Caco-2 (cell line): Measurements from ENCODE around the gene CDR2L. TPM values are rescaled to one million over a fixed set of nuclear protein-coding genes. Genes with fewer than 3 reads are reported as not detected.

Source experiments
- BruUV-seq: library from RNA; stranded (reverse); fragments of 400-500 nt; replicated peaks from 2 replicates; lab custom pipeline; 2021; lab: Mats Ljungman, UMichigan
- CTCF ChIA-PET: fragments of 300-600 bp; sonication (Branson Sonifier 250); formaldehyde crosslinking; loops from one replicate; lab custom pipeline; 2022; ENCODE audit warnings: antibody characterized with exemption; lab: Charles Lee
- POLR2A ChIA-PET: fragments of 300-600 bp; sonication (Branson Sonifier 250); formaldehyde crosslinking; loops from one replicate; lab custom pipeline; 2022; ENCODE audit warnings: antibody characterized with exemption; lab: Charles Lee
- DNase-seq, 2 experiments: peaks; one replicate each; pipeline versions ENCODE4 v3.0.0 to v3.0.0-alpha.2; 2020 to 2022
- H3K27me3 ChIP-seq: replicated peaks from 2 replicates; pipeline ENCODE4 v1.6.0; 2011; ENCODE audit warnings: low read length; ENCODE audit not compliant: control insufficient read depth, insufficient read depth
- H3K36me3 ChIP-seq: 2 replicates; pipeline ENCODE4 v1.5.1; 2011; ENCODE audit warnings: low read length; ENCODE audit not compliant: control insufficient read depth, insufficient read depth
- H3K4me1 ChIP-seq: fragments of 250-450 bp; sonication (Bioruptor Pico); 2 replicates; pipeline ENCODE4 v1.5.1; 2020; ENCODE audit warnings: mild to moderate bottlenecking
- H3K4me3 ChIP-seq: 2 replicates; pipeline ENCODE4 v1.5.1; 2011; ENCODE audit warnings: low read depth, mild to moderate bottlenecking, control low read depth, low read length
- H3K9me3 ChIP-seq: fragments of 250-450 bp; sonication (Bioruptor Pico); 2 replicates; pipeline ENCODE4 v1.5.1; 2020; ENCODE audit warnings: mild to moderate bottlenecking, moderate library complexity
- H3K27ac Mint-ChIP-seq: one replicate; pipeline ENCODE4 v1.8.0; 2022; ENCODE audit warnings: mixed read lengths; ENCODE audit not compliant: unreplicated experiment
- H3K27me3 Mint-ChIP-seq: one replicate; pipeline ENCODE4 v1.8.0; 2022; ENCODE audit warnings: mixed read lengths; ENCODE audit not compliant: insufficient read depth, unreplicated experiment
- H3K36me3 Mint-ChIP-seq: one replicate; pipeline ENCODE4 v1.8.0; 2022; ENCODE audit warnings: mild to moderate bottlenecking, mixed read lengths; ENCODE audit not compliant: insufficient read depth, unreplicated experiment
- H3K4me1 Mint-ChIP-seq: one replicate; pipeline ENCODE4 v1.8.0; 2022; ENCODE audit warnings: low read depth, mixed read lengths; ENCODE audit not compliant: unreplicated experiment
- H3K4me3 Mint-ChIP-seq: one replicate; pipeline ENCODE4 v1.8.0; 2022; ENCODE audit warnings: mild to moderate bottlenecking, moderate library complexity, mixed read lengths; ENCODE audit not compliant: unreplicated experiment
- H3K9me3 Mint-ChIP-seq: one replicate; pipeline ENCODE4 v1.8.0; 2022; ENCODE audit warnings: mixed read lengths; ENCODE audit not compliant: unreplicated experiment
- intact Hi-C: fragments of 100-400 bp; cut with micrococcal nuclease; formaldehyde crosslinking; loops from one replicate; pipeline ENCODE4 v1.10.0; 2022; ENCODE audit not compliant: unreplicated experiment
- total RNA-seq: library from RNA; stranded (reverse); gene quantifications from 2 replicates; pipeline ENCODE4 v1.2.3, GENCODE V29; 2022
- TF ChIP-seq, protein P1 (sequence below), 2 experiments: fragments of 200-600 bp in 1 of 2; IDR thresholded peaks; 1 replicate in 1 of 2; 2 replicates in 1 of 2; pipeline versions ENCODE4 v1.5.1 to v1.8.0; 2011 to 2022; ENCODE audit warnings: antibody characterized with exemption in 1 of 2, control low read depth in 1 of 2, inconsistent platforms in 1 of 2, low read depth in 1 of 2, low read length in 1 of 2, mild to moderate bottlenecking in 1 of 2, moderate library complexity in 1 of 2; ENCODE audit not compliant: insufficient read depth in 1 of 2, severe bottlenecking in 1 of 2, unreplicated experiment in 1 of 2

Gene CDR2L
- total RNA-seq, 1 experiment from 2014 or later, result 30.9 TPM

DNA sequence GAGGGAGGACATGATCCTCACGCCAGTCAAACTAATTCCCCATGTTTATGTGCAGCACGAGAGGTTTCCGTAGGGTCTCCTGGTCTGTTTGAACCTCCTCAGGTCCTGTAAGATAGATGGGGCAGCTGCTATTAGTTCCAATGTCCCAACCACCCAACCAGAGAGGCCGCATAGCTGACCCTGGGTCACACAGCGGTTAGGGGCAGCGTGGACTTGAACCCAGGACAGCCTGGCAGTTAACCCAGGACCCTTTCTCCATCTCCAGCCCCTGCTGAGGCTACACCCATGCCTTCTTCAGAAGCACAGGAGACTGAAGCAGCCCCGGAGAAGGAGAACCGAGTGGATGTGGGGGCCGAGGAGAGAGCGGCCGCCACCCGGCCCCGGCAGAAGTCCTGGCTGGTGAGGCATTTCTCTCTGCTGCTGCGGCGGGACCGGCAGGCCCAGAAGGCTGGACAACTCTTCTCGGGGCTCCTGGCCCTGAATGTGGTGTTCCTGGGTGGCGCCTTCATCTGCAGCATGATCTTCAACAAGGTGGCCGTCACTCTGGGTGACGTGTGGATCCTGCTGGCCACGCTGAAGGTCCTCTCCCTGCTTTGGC lies 46.2 kb upstream of the CDR2L start:
- POLR2A ChIA-PET, result no interaction called here
- no peaks in the 10 kb centered on the region for H3K36me3 ChIP-seq
- no peak overlapping the region for H3K4me3 ChIP-seq
- CTCF ChIA-PET, result no interaction called here
- TF ChIP-seq, protein P1, sequence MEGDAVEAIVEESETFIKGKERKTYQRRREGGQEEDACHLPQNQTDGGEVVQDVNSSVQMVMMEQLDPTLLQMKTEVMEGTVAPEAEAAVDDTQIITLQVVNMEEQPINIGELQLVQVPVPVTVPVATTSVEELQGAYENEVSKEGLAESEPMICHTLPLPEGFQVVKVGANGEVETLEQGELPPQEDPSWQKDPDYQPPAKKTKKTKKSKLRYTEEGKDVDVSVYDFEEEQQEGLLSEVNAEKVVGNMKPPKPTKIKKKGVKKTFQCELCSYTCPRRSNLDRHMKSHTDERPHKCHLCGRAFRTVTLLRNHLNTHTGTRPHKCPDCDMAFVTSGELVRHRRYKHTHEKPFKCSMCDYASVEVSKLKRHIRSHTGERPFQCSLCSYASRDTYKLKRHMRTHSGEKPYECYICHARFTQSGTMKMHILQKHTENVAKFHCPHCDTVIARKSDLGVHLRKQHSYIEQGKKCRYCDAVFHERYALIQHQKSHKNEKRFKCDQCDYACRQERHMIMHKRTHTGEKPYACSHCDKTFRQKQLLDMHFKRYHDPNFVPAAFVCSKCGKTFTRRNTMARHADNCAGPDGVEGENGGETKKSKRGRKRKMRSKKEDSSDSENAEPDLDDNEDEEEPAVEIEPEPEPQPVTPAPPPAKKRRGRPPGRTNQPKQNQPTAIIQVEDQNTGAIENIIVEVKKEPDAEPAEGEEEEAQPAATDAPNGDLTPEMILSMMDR (IDR thresholded peaks at IDR 0.05; ENCODE audit: insufficient read depth in 1 of 2, low read depth in 1 of 2, low read length in 1 of 2, severe bottlenecking in 1 of 2, unreplicated experiment in 1 of 2), result no peak
- H3K4me1 Mint-ChIP-seq, result peaks cover 12% of the 10 kb centered on the region
- intact Hi-C loops, result no loop called here
- BruUV-seq, result no TSS peak
- no peak for DNase-seq
- peaks cover 26% of the 10 kb centered on the region for H3K27me3 Mint-ChIP-seq
- no peaks in the 10 kb centered on the region for H3K27me3 ChIP-seq
- no peak overlapping the region for H3K4me3 Mint-ChIP-seq
- no peaks in the 10 kb centered on the region for H3K36me3 Mint-ChIP-seq
- H3K9me3 Mint-ChIP-seq, result no peaks in the 10 kb centered on the region
- no peaks in the 10 kb centered on the region for H3K9me3 ChIP-seq
- H3K4me1 ChIP-seq, result no peaks in the 10 kb centered on the region
- H3K27ac Mint-ChIP-seq, result no peak overlapping the region

DNA sequence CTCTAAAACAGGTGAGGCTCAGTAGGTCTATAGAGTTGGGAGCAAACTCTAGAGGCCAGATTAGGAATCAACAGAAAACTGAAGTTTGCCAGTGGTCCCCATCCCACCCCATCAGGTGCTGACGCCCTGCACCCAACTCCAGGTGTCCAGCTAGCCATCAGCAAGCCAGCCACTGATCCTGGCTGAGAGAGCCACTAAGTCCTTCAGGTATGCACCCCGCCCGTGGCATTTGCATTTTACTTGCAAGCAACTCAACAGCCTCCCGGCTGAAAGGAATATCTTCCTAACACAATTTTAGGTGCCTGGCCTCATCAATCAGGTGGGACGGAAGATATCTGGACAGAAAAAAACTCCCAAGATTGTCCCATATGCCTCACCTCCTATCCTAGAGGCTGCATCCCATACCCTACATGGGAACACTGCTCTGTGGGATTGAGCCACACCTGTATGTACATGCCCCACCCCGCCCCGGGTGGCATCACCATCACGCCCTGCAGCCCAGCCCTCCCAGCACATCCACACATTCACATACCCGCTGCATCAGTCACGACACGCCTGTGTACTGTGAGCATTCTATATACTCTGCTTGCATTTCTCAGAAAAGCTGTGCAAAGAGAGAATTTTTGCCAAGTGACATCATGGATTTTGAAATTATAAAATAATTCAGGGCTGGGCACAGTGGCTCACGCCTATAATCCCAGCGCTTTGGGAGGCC lies 43.5 kb upstream of the CDR2L start:
- H3K4me3 Mint-ChIP-seq, result no peak overlapping the region
- no peak overlapping the region for H3K27ac Mint-ChIP-seq
- TF ChIP-seq, protein P1 (IDR thresholded peaks at IDR 0.05; ENCODE audit: insufficient read depth in 1 of 2, low read depth in 1 of 2, low read length in 1 of 2, severe bottlenecking in 1 of 2, unreplicated experiment in 1 of 2), result no peak
- Histone ChIP-seq H3K27me3 (no peaks in the 10 kb centered on the region), H3K4me3 (no peak overlapping the region), H3K36me3 (no peaks in the 10 kb centered on the region), H3K9me3 (no peaks in the 10 kb centered on the region), H3K4me1 (no peaks in the 10 kb centered on the region)
- POLR2A ChIA-PET, result no interaction called here
- peaks cover 5% of the 10 kb centered on the region for H3K4me1 Mint-ChIP-seq
- peaks cover 19% of the 10 kb centered on the region for H3K27me3 Mint-ChIP-seq
- no TSS peak for BruUV-seq
- CTCF ChIA-PET, result interaction anchor here (0.6 kb wide), 1 partner anchor 17 kb away, joined by 3 read pairs; no protein-coding TSS in a partner anchor
- no peaks in the 10 kb centered on the region for H3K36me3 Mint-ChIP-seq
- no peak for DNase-seq
- H3K9me3 Mint-ChIP-seq, result no peaks in the 10 kb centered on the region
- intact Hi-C loops, result no loop called here

DNA sequence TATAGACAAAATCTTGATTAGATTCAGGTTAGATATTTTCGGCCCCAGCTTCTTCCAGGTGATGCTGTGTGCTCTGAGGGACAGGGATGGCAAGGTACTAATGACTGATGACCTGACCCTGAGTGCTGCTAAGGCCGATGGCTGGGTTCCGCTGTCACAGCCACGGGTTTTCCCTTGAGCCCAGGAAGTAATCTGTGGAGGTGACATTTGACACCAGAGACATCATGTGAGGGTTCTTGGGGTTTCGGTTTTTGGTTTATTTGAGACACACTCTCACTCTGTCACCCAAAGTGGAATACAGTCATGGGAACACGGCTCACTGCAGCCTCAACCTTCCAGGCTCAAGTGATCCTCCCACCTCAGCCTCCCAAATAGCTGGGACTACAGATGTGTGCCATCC lies 41.9 kb upstream of the CDR2L start:
- POLR2A ChIA-PET, result no interaction called here
- no peaks in the 10 kb centered on the region for H3K4me1 Mint-ChIP-seq
- no peaks in the 10 kb centered on the region for H3K27me3 ChIP-seq

More for the DNA sequence above, 41.9 kb upstream of the CDR2L start:
- Histone ChIP-seq H3K9me3 (no peaks in the 10 kb centered on the region), H3K36me3 (no peaks in the 10 kb centered on the region), H3K4me1 (no peaks in the 10 kb centered on the region), H3K4me3 (no peak overlapping the region)
- CTCF ChIA-PET, result no interaction called here
- Mint-ChIP-seq H3K9me3 (no peaks in the 10 kb centered on the region), H3K36me3 (no peaks in the 10 kb centered on the region), H3K4me3 (no peak overlapping the region), H3K27ac (no peak overlapping the region), H3K27me3 (peaks cover 13% of the 10 kb centered on the region)
- intact Hi-C loops, result no loop called here
- TF ChIP-seq, protein P1 (IDR thresholded peaks at IDR 0.05; ENCODE audit: insufficient read depth in 1 of 2, low read depth in 1 of 2, low read length in 1 of 2, severe bottlenecking in 1 of 2, unreplicated experiment in 1 of 2), result no peak
- DNase-seq, result no peak
- no TSS peak for BruUV-seq
